Uterus (tissue), 2 donors: Measurements from ENCODE around the gene ASXL3.

ENCODE experiments used
- CTCF ChIP-seq, 4 experiments: fragments of 200-600 bp in 2 of 4; fragments of 450-650 bp in 2 of 4; sonication (generic) in 2 of 4; IDR thresholded peaks; one replicate each; pipeline ENCODE4 v1.5.1; 2016 to 2019; ENCODE audit warnings: antibody characterized with exemption in 4 of 4, mild to moderate bottlenecking in 2 of 4, moderate library complexity in 1 of 4
- POLR2A ChIP-seq, 2 donors: fragments of 450-650 bp; IDR thresholded peaks; one replicate each; pipeline ENCODE4 v1.6.1; 2016; ENCODE audit warnings: antibody characterized with exemption in 2 of 2, mild to moderate bottlenecking in 1 of 2, moderate library complexity in 1 of 2

DNA sequence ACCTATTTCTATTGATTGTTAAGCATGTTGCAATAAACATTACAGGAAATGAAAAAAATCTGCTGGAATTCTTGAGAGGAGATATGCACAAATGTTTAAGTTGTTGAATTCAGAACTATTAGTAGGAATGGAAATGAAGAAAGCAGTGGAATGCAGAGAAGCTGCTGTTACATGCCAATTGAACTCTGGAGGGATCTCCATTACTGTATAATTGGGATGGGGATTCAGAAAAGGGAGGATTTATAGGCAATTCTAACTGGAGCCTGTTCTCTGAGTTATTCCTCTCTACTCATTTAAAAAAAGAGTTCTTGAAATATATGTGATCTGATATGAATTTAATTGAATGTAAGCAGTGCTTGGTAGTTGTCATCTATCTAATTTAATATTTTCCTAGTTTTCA is 2.6 kb upstream of the ASXL3 start:
- TF ChIP-seq POLR2A (IDR thresholded peaks at IDR 0.05), result no peak
- no peak for TF ChIP-seq CTCF (IDR thresholded peaks at IDR 0.05)
